Natural killer cell (primary cell): Measurements from ENCODE around the gene EIF2AK3. TPM values are rescaled to one million over a fixed set of nuclear protein-coding genes. Genes with fewer than 3 reads are reported as not detected.
A peak's percentile ranks its signal among the peaks of the same experiment; 100 is the strongest.

Source experiments
- ATAC-seq, 3 donors: fragments of 150-1000 bp in 2 of 3; fragments of 200-7000 bp in 1 of 3; cut with Tn5 transposase; 1 replicate in 1 of 3; 2 replicates in 2 of 3; pipeline ENCODE4 v1.10.0; 2021; ENCODE audit warnings: mild to moderate bottlenecking in 2 of 3, moderate library complexity in 2 of 3
- DNase-seq, 2 donors: peaks; one replicate each; pipeline versions ENCODE4 v3.0.0 to v3.0.0-alpha.2; 2013 to 2021; ENCODE audit warnings: mixed read lengths in 1 of 2
- H3K27ac ChIP-seq: one replicate; pipeline ENCODE4 v1.5.1; 2013; ENCODE audit warnings: mild to moderate bottlenecking, low read length
- H3K27me3 ChIP-seq: one replicate; pipeline ENCODE4 v1.6.1; 2013; ENCODE audit warnings: low read length; ENCODE audit not compliant: control insufficient read depth, insufficient read depth
- H3K36me3 ChIP-seq: one replicate; pipeline ENCODE4 v1.6.1; 2013; ENCODE audit warnings: low read length; ENCODE audit not compliant: control insufficient read depth, insufficient read depth
- H3K4me1 ChIP-seq: one replicate; pipeline ENCODE4 v1.6.1; 2013; ENCODE audit warnings: low read length; ENCODE audit not compliant: control insufficient read depth, insufficient read depth
- H3K4me3 ChIP-seq: one replicate; pipeline ENCODE4 v1.5.1; 2013; ENCODE audit warnings: low read length
- H3K9me3 ChIP-seq: one replicate; pipeline ENCODE4 v1.6.1; 2013; ENCODE audit warnings: low read length; ENCODE audit not compliant: control insufficient read depth, insufficient read depth
- H3K27ac Mint-ChIP-seq, 2 donors: one replicate each; pipeline ENCODE4 v1.8.0; 2022; ENCODE audit warnings: mild to moderate bottlenecking in 2 of 2, mixed read lengths in 2 of 2, moderate library complexity in 1 of 2
- H3K27me3 Mint-ChIP-seq, 2 donors: one replicate each; pipeline ENCODE4 v1.8.0; 2022; ENCODE audit warnings: low read depth in 2 of 2, mixed read lengths in 2 of 2
- H3K36me3 Mint-ChIP-seq: one replicate; pipeline ENCODE4 v1.8.0; 2022; ENCODE audit warnings: mixed read lengths
- H3K4me1 Mint-ChIP-seq, 2 donors: one replicate each; pipeline ENCODE4 v1.8.0; 2022; ENCODE audit warnings: mixed read lengths in 2 of 2
- H3K4me3 Mint-ChIP-seq: one replicate; pipeline ENCODE4 v1.8.0; 2022; ENCODE audit warnings: mild to moderate bottlenecking, moderate library complexity, mixed read lengths
- H3K9me3 Mint-ChIP-seq, 2 donors: one replicate each; pipeline ENCODE4 v1.8.0; 2022; ENCODE audit warnings: mixed read lengths in 2 of 2
- WGBS: methylation state at CpG from one replicate; pipeline ENCODE4 v1.1.7; 2013; ENCODE audit warnings: missing lambda C conversion rate; ENCODE audit not compliant: insufficient coverage; 5-methylcytosine and 5-hydroxymethylcytosine counted together
- intact Hi-C: fragments of 100-400 bp; cut with micrococcal nuclease; formaldehyde crosslinking; loops from one replicate; pipeline ENCODE4 v1.14.2; 2022
- total RNA-seq, 4 donors: library from RNA; stranded (reverse); fragments of 120-200 nt in 1 of 4; gene quantifications; one replicate each; pipeline versions ENCODE4 v1.2.3 to v1.2.4, GENCODE V29; 2013 to 2022
- TF ChIP-seq, protein P1 (sequence below): fragments of 200-600 bp; IDR thresholded peaks from one replicate; pipeline ENCODE4 v1.8.0; 2022; ENCODE audit warnings: antibody characterized with exemption

EIF2AK3 gene
- total RNA-seq, 3 donors from 2014 or later (not counting 1 experiment from before 2014, with no cell fraction given): 29.9 to 43.7 (median 33.4) TPM

DNA sequence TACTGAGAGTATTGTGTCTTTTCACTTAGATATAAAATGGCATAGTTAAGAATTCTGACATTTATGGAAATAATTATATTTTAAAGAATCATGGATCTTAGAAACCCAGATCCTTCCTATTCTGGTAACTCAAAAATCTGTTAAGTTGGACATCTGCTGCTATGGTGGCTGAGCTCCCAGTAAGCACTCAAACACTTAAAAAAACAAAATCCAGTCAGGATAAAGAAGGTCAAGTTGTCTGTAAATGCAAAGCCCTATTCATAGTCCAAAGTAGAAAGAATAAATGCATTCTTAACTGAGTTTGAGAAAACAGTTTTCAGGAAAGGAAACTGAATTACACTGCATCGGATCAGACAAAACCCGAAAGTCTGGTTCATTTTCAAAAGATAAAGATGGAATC lies 35.6 kb downstream of the EIF2AK3 start:
- no peaks in the 10 kb centered on the region for H3K27me3 Mint-ChIP-seq
- no peak for DNase-seq
- no peaks in the 10 kb centered on the region for H3K4me1 ChIP-seq
- TF ChIP-seq, protein P1, sequence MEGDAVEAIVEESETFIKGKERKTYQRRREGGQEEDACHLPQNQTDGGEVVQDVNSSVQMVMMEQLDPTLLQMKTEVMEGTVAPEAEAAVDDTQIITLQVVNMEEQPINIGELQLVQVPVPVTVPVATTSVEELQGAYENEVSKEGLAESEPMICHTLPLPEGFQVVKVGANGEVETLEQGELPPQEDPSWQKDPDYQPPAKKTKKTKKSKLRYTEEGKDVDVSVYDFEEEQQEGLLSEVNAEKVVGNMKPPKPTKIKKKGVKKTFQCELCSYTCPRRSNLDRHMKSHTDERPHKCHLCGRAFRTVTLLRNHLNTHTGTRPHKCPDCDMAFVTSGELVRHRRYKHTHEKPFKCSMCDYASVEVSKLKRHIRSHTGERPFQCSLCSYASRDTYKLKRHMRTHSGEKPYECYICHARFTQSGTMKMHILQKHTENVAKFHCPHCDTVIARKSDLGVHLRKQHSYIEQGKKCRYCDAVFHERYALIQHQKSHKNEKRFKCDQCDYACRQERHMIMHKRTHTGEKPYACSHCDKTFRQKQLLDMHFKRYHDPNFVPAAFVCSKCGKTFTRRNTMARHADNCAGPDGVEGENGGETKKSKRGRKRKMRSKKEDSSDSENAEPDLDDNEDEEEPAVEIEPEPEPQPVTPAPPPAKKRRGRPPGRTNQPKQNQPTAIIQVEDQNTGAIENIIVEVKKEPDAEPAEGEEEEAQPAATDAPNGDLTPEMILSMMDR: no peak
- no peaks in the 10 kb centered on the region for H3K9me3 ChIP-seq
- peaks cover 6 to 7% of the 10 kb centered on the region in 2 donors for H3K4me1 Mint-ChIP-seq
- H3K9me3 Mint-ChIP-seq: no peaks in the 10 kb centered on the region
- peaks cover 23% of the 10 kb centered on the region for H3K36me3 Mint-ChIP-seq
- H3K36me3 ChIP-seq: peaks cover 48% of the 10 kb centered on the region
- no peak overlapping the region for H3K27ac Mint-ChIP-seq
- no peak for ATAC-seq
- intact Hi-C loops: loop anchor here (1.0 to 5.0 kb wide), 2 partner anchors 36 to 78 kb away; partner anchors contain the start of gene EIF2AK3
- no peak overlapping the region for H3K4me3 ChIP-seq
- H3K4me3 Mint-ChIP-seq: no peak overlapping the region
- no peak overlapping the region for H3K27ac ChIP-seq
- H3K27me3 ChIP-seq: no peaks in the 10 kb centered on the region
- WGBS: 100% methylated on average over 2 of the region's 2 CpGs

DNA sequence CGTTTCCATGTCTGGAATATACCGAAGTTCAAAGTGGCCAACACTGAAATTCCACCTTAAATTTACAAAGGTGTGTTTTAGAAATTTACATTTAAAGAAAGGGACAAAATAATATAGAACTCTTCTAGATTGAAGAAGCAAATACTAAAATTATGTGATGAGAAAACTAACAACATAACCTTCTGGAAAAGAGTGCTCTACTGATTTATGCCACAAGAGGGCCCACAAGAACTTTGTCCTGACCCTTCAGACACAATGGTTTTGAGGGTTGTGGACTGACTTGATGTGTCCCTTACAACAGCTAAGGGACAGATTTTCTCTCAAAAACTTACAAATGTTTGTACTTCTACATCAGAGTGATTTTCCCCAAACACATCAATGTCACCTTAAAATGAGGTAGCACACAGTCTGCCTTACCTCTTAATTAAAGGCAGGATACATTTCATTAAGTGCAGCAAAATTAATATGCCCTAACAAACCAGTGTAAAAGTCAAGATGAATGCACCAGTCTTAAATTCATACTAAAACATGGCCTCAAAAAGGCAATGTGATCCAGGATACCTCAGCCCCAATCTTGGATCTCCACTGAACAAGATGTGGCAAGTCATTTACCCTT lies 36.2 kb downstream of the EIF2AK3 start:
- Mint-ChIP-seq H3K27ac (peak overlapping the region in 1 of 2 donors; percentile 48), H3K4me3 (no peak overlapping the region), H3K36me3 (peaks cover 23% of the 10 kb centered on the region), H3K4me1 (peaks cover 6 to 7% of the 10 kb centered on the region in 2 donors), H3K27me3 (no peaks in the 10 kb centered on the region), H3K9me3 (no peaks in the 10 kb centered on the region)
- Histone ChIP-seq H3K9me3 (no peaks in the 10 kb centered on the region), H3K4me3 (no peak overlapping the region), H3K4me1 (no peaks in the 10 kb centered on the region), H3K27ac (no peak overlapping the region), H3K36me3 (peaks cover 48% of the 10 kb centered on the region), H3K27me3 (no peaks in the 10 kb centered on the region)
- 100% methylated on average over 2 of the region's 2 CpGs for WGBS
- intact Hi-C loops: loop anchor here (1.0 to 5.0 kb wide), 2 partner anchors 36 to 78 kb away; partner anchors contain the start of gene EIF2AK3
- ATAC-seq (peak; percentile 88 to 99 (median 93)), DNase-seq (peak in 1 of 2 donors; percentile 74)
- TF ChIP-seq, protein P1: peak; percentile 87

DNA sequence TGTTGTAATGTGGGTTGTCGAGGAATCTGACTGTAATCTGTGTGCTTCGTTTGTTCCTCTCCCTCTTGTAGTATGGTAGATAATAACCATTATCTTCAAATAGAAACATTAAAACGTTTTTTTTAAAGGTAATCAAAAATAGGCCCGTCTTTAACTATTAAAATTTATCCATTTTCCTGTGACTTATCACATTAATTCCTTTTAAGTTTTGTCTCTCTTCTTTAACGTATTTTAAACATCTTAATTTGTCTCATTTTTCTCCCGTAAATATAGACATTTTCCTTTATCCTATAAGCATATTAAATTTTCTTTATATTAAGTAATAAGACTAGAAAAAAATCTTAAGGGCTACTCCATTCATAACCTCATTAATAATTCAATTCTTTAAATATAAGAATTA lies 41.3 kb downstream of the EIF2AK3 start:
- 93% methylated on average over 3 of the region's 6 CpGs for WGBS
- ATAC-seq (no peak), DNase-seq (no peak)
- TF ChIP-seq, protein P1: no peak
- Mint-ChIP-seq H3K9me3 (no peaks in the 10 kb centered on the region), H3K4me1 (peaks cover 2 to 3% of the 10 kb centered on the region in 2 donors), H3K36me3 (peaks cover 10% of the 10 kb centered on the region), H3K27me3 (no peaks in the 10 kb centered on the region), H3K4me3 (no peak overlapping the region), H3K27ac (no peak overlapping the region)
- Histone ChIP-seq H3K27ac (no peak overlapping the region), H3K27me3 (no peaks in the 10 kb centered on the region), H3K4me3 (no peak overlapping the region), H3K9me3 (no peaks in the 10 kb centered on the region), H3K4me1 (no peaks in the 10 kb centered on the region), H3K36me3 (peaks cover 78% of the 10 kb centered on the region)
- intact Hi-C loops: no loop called here

DNA sequence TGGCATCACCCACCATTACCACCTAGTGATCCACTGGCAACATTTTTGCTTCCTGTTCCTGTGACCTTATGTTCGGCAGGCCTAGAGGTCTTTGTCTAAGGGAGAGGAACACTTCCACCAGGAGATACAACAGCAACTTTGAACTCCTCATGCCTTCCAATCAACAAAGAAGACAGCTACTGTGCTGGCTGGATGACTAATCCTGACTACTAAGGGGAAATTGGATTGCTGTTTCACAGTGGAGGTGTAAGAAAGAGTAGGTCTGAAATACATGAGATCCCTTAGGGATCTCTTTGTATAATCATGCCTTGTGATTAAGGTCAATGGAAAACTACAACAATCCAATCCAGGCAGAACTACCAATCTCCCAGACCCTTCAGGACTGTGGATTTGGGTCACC lies 45.2 kb downstream of the EIF2AK3 start:
- intact Hi-C loops: no loop called here
- no peaks in the 10 kb centered on the region for H3K36me3 Mint-ChIP-seq
- no peak for DNase-seq

More for the DNA sequence above, 45.2 kb downstream of the EIF2AK3 start:
- H3K27ac Mint-ChIP-seq: peak overlapping the region; percentile 17 to 60
- Histone ChIP-seq H3K4me3 (no peak overlapping the region), H3K9me3 (no peaks in the 10 kb centered on the region), H3K4me1 (no peaks in the 10 kb centered on the region), H3K27me3 (no peaks in the 10 kb centered on the region), H3K36me3 (peaks cover 61% of the 10 kb centered on the region), H3K27ac (no peak overlapping the region)
- no peak overlapping the region for H3K4me3 Mint-ChIP-seq
- TF ChIP-seq, protein P1: no peak
- H3K4me1 Mint-ChIP-seq: no peaks in the 10 kb centered on the region
- H3K9me3 Mint-ChIP-seq: no peaks in the 10 kb centered on the region
- H3K27me3 Mint-ChIP-seq: no peaks in the 10 kb centered on the region
- no peak for ATAC-seq
- no CpG with 5 or more reads among the region's 1 CpG for WGBS
